Activated T-helper 1 cell treated with anti-CD3 and anti-CD28 coated beads, Interleukin-12 subunit alpha, Interleukin-12 subunit beta, Interleukin-2, Interleukin-4 antibody, amounts not matched to agents 30 ng/mL and 10 ng/mL and 1 ng/mL, durations not matched to agents 14 hours and 24 hours and 36 hours (primary cell): ENCODE results near the gene MID1. TPM values are rescaled to one million over a fixed set of nuclear protein-coding genes. Genes with fewer than 3 reads are reported as not detected.

Experiments
- DNase-seq: peaks from one replicate; pipeline ENCODE4 v3.0.0; 2021; ENCODE audit warnings: low spot score
- H3K27ac Mint-ChIP-seq: one replicate; pipeline ENCODE4 v1.8.0; 2021; ENCODE audit warnings: mild to moderate bottlenecking, mixed read lengths
- H3K27me3 Mint-ChIP-seq: one replicate; pipeline ENCODE4 v1.8.0; 2022; ENCODE audit warnings: mild to moderate bottlenecking, moderate library complexity, mixed read lengths; ENCODE audit not compliant: insufficient read depth
- H3K36me3 Mint-ChIP-seq: one replicate; pipeline ENCODE4 v1.8.0; 2021; ENCODE audit warnings: low read depth, mixed read lengths
- H3K4me1 Mint-ChIP-seq: one replicate; pipeline ENCODE4 v1.8.0; 2021; ENCODE audit warnings: low read depth, mixed read lengths
- H3K4me3 Mint-ChIP-seq: one replicate; pipeline ENCODE4 v1.8.0; 2021; ENCODE audit warnings: mild to moderate bottlenecking, moderate library complexity, mixed read lengths
- H3K9me3 Mint-ChIP-seq: one replicate; pipeline ENCODE4 v1.8.0; 2021; ENCODE audit warnings: mixed read lengths
- intact Hi-C: fragments of 100-400 bp; cut with micrococcal nuclease; formaldehyde crosslinking; loops from one replicate; pipeline ENCODE4 v1.15.1; 2024
- total RNA-seq: library from RNA; stranded (reverse); gene quantifications from 2 replicates; pipeline ENCODE4 v1.2.3, GENCODE V29; 2022

MID1 gene
- total RNA-seq, 1 donor from 2014 or later: not detected

GRCh38 chrX:10450229-10450958 is 170.0 kb downstream of the MID1 start:
- Mint-ChIP-seq H3K9me3 (peaks cover 3% of the 10 kb centered on the region), H3K4me1 (no peaks in the 10 kb centered on the region), H3K27ac (no peak overlapping the region), H3K4me3 (no peak overlapping the region), H3K27me3 (no peaks in the 10 kb centered on the region), H3K36me3 (no peaks in the 10 kb centered on the region)
- no peak for DNase-seq
- intact Hi-C loops: no loop called here

GRCh38 chrX:10447564-10448214 is 172.7 kb downstream of the MID1 start:
- no peak overlapping the region for H3K27ac Mint-ChIP-seq
- intact Hi-C loops: no loop called here
- H3K9me3 Mint-ChIP-seq: no peaks in the 10 kb centered on the region
- H3K27me3 Mint-ChIP-seq: no peaks in the 10 kb centered on the region
- H3K36me3 Mint-ChIP-seq: no peaks in the 10 kb centered on the region
- no peak for DNase-seq
- H3K4me1 Mint-ChIP-seq: no peaks in the 10 kb centered on the region
- H3K4me3 Mint-ChIP-seq: no peak overlapping the region

GRCh38 chrX:10444204-10444603 is 176.2 kb downstream of the MID1 start:
- DNase-seq: no peak
- Mint-ChIP-seq H3K9me3 (no peaks in the 10 kb centered on the region), H3K27ac (no peak overlapping the region), H3K4me3 (no peak overlapping the region), H3K4me1 (no peaks in the 10 kb centered on the region), H3K36me3 (no peaks in the 10 kb centered on the region), H3K27me3 (no peaks in the 10 kb centered on the region)
- intact Hi-C loops: no loop called here

GRCh38 chrX:10441464-10441863 is 178.9 kb downstream of the MID1 start:
- intact Hi-C loops: no loop called here
- no peak for DNase-seq
- Mint-ChIP-seq H3K9me3 (no peaks in the 10 kb centered on the region), H3K27me3 (no peaks in the 10 kb centered on the region), H3K4me1 (no peaks in the 10 kb centered on the region), H3K4me3 (no peak overlapping the region), H3K27ac (no peak overlapping the region), H3K36me3 (no peaks in the 10 kb centered on the region)

- Mint-ChIP-seq H3K36me3 (no peaks in the 10 kb centered on the region), H3K9me3 (no peaks in the 10 kb centered on the region), H3K27me3 (no peaks in the 10 kb centered on the region), H3K27ac (no peak overlapping the region), H3K4me3 (no peak overlapping the region), H3K4me1 (no peaks in the 10 kb centered on the region)
- DNase-seq: no peak
- intact Hi-C loops: no loop called here
Observed at GRCh38 chrX:10433296-10433965, 187.0 kb downstream of the MID1 start.

GRCh38 chrX:10429908-10430307 is 190.5 kb downstream of the MID1 start:
- no peaks in the 10 kb centered on the region for H3K9me3 Mint-ChIP-seq
- no peak for DNase-seq
- H3K27me3 Mint-ChIP-seq: no peaks in the 10 kb centered on the region
- no peaks in the 10 kb centered on the region for H3K4me1 Mint-ChIP-seq
- H3K36me3 Mint-ChIP-seq: no peaks in the 10 kb centered on the region
- H3K27ac Mint-ChIP-seq: no peak overlapping the region
- H3K4me3 Mint-ChIP-seq: no peak overlapping the region
- intact Hi-C loops: no loop called here

GRCh38 chrX:10427249-10427648 is 193.1 kb downstream of the MID1 start:
- intact Hi-C loops: no loop called here
- Mint-ChIP-seq H3K4me3 (no peak overlapping the region), H3K27me3 (no peaks in the 10 kb centered on the region), H3K27ac (no peak overlapping the region), H3K36me3 (no peaks in the 10 kb centered on the region), H3K4me1 (no peaks in the 10 kb centered on the region), H3K9me3 (no peaks in the 10 kb centered on the region)
- DNase-seq: no peak

GRCh38 chrX:10423716-10424115 is 196.7 kb downstream of the MID1 start:
- DNase-seq: no peak
- no peaks in the 10 kb centered on the region for H3K4me1 Mint-ChIP-seq
- no peaks in the 10 kb centered on the region for H3K27me3 Mint-ChIP-seq
- H3K4me3 Mint-ChIP-seq: no peak overlapping the region
- intact Hi-C loops: no loop called here
- H3K27ac Mint-ChIP-seq: no peak overlapping the region
- no peaks in the 10 kb centered on the region for H3K36me3 Mint-ChIP-seq
- H3K9me3 Mint-ChIP-seq: no peaks in the 10 kb centered on the region

- Mint-ChIP-seq H3K4me3 (no peak overlapping the region), H3K36me3 (no peaks in the 10 kb centered on the region), H3K9me3 (no peaks in the 10 kb centered on the region), H3K27ac (no peak overlapping the region), H3K27me3 (no peaks in the 10 kb centered on the region), H3K4me1 (no peaks in the 10 kb centered on the region)
- intact Hi-C loops: no loop called here
- no peak for DNase-seq
Observed at GRCh38 chrX:10420134-10420533, 200.3 kb downstream of the MID1 start.

GRCh38 chrX:10416424-10416823 is 204.0 kb downstream of the MID1 start:
- no peaks in the 10 kb centered on the region for H3K36me3 Mint-ChIP-seq
- no peaks in the 10 kb centered on the region for H3K27me3 Mint-ChIP-seq
- DNase-seq: no peak
- intact Hi-C loops: no loop called here
- no peaks in the 10 kb centered on the region for H3K4me1 Mint-ChIP-seq
- H3K4me3 Mint-ChIP-seq: no peak overlapping the region
- H3K27ac Mint-ChIP-seq: no peak overlapping the region
- H3K9me3 Mint-ChIP-seq: no peaks in the 10 kb centered on the region

- H3K4me3 Mint-ChIP-seq: no peak overlapping the region
Observed at GRCh38 chrX:10415306-10416001, 204.9 kb downstream of the MID1 start.

GRCh38 chrX:10414862-10415261 is 205.5 kb downstream of the MID1 start:
- Mint-ChIP-seq H3K4me3 (no peak overlapping the region), H3K4me1 (no peaks in the 10 kb centered on the region), H3K36me3 (no peaks in the 10 kb centered on the region), H3K27me3 (no peaks in the 10 kb centered on the region), H3K9me3 (no peaks in the 10 kb centered on the region), H3K27ac (no peak overlapping the region)
- no peak for DNase-seq
- intact Hi-C loops: no loop called here

More at GRCh38 chrX:10415306-10416001, 204.9 kb downstream of the MID1 start:
- Mint-ChIP-seq H3K27me3 (no peaks in the 10 kb centered on the region), H3K4me1 (no peaks in the 10 kb centered on the region), H3K27ac (no peak overlapping the region), H3K9me3 (no peaks in the 10 kb centered on the region), H3K36me3 (no peaks in the 10 kb centered on the region)
- no peak for DNase-seq
- intact Hi-C loops: no loop called here
